HG03571 (cell line): ENCODE data around the gene WDR37.

Experiments
- ATAC-seq: cut with Tn5 transposase; IDR thresholded peaks from one replicate; pipeline ENCODE4 v1.9.1; 2021; ENCODE audit not compliant: unreplicated experiment

WDR37 gene

GRCh38 chr10:1122349-1122748 is 66.2 kb downstream of the WDR37 start:
- ATAC-seq: no peak

DNA sequence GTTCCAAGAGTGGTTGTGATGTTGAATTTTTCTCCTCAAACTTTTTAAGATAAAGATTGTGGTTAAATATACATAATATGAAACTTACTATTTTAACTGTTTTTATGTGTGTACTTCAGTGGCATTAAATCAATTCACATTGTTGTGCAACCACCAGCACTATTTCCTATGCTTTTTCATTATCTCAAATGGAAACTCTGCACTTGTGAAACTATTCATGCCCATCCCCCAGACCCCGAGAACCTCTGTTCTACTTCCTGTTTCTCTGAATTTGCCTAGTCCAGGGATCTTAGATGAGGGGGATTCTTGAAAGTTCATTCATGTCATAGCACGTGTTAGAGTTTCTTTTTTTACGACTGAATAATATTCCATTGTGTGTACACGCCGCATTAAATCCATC is 67.0 kb downstream of the WDR37 start:
- ATAC-seq: no peak

GRCh38 chr10:1123972-1124371 is 67.8 kb downstream of the WDR37 start:
- no peak for ATAC-seq

- no peak for ATAC-seq
Measured at GRCh38 chr10:1124796-1125195, 68.6 kb downstream of the WDR37 start.

- ATAC-seq: no peak
Measured at GRCh38 chr10:1126461-1126860, 70.3 kb downstream of the WDR37 start.

GRCh38 chr10:1127629-1128028 is 71.4 kb downstream of the WDR37 start:
- ATAC-seq: no peak

DNA sequence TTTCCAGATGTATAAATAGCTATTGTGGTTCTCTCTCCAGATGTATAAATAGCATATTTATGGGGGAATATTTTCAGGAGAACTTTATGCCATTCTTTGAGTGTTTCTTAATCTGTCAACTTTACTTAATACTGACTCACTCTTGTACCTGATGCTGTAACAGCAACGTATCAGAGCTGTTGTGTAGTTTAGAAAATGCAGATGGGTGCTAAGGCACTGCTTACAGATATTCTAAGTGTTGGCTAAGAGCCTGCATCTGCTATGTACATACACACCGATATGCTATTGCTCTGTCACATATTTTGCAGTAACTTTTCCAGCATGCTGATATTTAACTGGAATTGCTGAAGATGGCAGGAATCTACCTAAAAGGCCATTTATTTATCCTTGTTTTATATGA is 71.9 kb downstream of the WDR37 start:
- no peak for ATAC-seq

GRCh38 chr10:1128649-1129048 is 72.5 kb downstream of the WDR37 start:
- ATAC-seq: no peak

GRCh38 chr10:1130226-1130625 is 74.0 kb downstream of the WDR37 start:
- ATAC-seq: no peak

DNA sequence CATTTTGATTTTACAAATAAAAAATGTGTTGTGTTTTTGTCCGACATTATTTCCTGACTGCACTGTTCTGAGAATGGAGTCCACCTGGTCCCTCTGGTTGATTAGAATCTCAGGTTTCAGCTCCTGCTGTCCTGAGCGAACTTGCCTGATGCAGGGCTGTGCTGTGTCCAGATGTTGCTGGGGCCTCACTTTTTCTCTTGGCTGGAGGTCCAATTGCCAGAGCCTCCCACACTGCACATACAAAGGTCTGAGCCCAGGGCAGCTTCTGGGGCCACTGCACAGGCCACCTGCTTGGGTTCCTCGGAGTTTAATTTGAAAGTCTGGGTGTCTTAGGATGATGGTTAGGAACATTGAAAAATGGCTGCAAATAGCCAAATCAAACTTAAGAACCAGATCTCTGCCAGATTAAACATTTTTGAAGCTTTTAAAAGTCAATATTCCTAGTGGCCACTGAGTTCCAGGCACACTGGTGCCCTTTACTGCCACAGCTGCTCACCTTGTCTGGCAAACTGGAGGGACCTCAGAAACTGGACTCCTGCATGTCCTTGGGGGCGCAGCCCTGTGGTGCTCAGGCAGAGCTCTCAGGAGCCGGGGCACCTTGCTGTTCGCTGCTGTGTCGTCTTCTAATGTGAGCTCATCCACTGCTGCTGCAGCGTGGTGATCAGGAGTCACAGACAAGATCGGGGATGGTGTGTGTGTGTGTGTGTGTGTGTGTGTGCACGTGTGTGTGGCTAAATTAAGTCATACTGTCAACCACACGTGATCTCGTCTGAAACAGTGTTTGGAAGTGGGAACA is 75.0 kb downstream of the WDR37 start:
- ATAC-seq: no peak

- no peak for ATAC-seq
Measured at GRCh38 chr10:1132584-1132983, 76.4 kb downstream of the WDR37 start.

- no peak for ATAC-seq
Measured at GRCh38 chr10:1133495-1134045, 77.4 kb downstream of the WDR37 start.

DNA sequence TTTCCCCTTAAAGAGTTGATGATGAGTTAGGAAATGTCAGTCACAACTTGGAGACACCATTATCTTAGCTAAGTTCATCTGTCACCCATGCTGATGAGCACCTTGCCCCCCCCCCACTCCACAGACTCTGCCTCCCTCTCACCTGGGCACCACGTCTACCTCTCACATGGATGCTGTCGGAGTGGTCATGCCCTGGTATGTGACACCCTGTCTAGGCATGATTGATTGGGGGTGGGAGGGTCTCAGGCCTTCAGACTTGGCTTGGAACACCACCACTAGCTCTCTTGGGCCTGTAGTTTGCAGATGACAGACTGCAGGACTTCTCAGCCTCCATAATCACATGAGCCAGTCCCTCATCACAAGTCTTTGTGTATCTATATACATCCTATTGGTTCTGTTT is 78.0 kb downstream of the WDR37 start:
- no peak for ATAC-seq

GRCh38 chr10:1136268-1136667 is 80.1 kb downstream of the WDR37 start:
- ATAC-seq: no peak

DNA sequence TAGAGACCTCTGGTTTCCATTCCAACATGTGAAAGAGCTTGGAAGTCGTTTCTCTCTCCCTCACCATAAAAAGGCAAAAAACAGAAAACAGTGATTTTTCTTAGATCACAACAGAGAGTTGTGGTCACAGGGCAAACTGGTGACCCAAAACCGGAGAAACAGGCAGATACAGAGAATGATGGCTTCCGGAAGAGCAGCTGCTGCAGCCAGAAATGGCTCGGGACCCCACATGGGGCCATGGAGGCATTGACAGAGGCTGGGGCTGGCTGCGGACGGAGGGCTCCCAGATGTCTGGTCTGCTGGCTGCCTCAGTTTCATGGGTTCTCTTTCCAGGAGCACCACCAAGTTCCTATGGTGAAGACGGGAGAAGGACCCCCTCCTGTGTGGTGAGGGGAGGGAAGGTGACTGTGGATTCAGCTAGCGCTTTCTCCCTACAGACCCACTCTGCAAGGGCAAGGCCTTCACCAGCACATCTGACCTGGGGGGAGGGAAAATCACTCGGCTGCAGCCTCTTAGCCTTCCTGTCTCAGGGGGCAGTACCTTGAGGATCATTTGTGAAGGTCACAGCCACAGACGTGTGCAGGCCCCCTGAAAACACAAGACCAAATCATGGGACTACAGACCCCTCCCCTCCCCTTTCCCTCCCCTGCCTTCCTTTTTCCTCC is 81.4 kb downstream of the WDR37 start:
- ATAC-seq: no peak

- ATAC-seq: no peak
Measured at GRCh38 chr10:1138529-1138928, 82.3 kb downstream of the WDR37 start.

GRCh38 chr10:1141261-1141660 is 85.1 kb downstream of the WDR37 start:
- ATAC-seq: no peak

DNA sequence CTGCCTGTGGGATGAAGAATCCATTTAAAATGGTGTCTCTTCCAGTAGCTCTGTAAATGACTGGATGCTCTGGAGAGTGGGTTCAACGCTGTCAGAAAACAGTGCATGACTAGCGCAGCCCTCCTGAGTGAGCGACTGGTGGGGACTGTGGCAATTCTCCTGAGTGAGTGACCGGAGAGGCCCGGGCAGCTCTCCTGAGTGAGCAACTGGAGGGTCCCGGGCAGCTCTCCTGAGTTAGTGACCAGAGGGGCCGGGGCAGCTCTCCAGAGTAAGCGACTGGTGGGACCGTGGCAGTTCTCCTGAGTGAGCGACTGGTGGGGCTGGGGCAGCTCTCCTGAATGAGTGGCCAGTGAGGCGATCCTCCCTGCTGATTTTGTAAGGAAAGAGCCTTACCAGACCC is 85.5 kb downstream of the WDR37 start:
- ATAC-seq: no peak

GRCh38 chr10:1142596-1142995 is 86.4 kb downstream of the WDR37 start:
- ATAC-seq: no peak

- ATAC-seq: no peak
Measured at GRCh38 chr10:1147810-1148209, 91.6 kb downstream of the WDR37 start.

- no peak for ATAC-seq
Measured at GRCh38 chr10:1148855-1149605, 92.8 kb downstream of the WDR37 start.
